WTC11 (cell line): ENCODE data around the gene RANGAP1. TPM values are rescaled to one million over a fixed set of nuclear protein-coding genes. Genes with fewer than 3 reads are reported as not detected.
"Not testable (repeated sequence)": the region's sequence is repeated elsewhere in the genome, so short reads cannot be mapped to it uniquely, and the experiment has no call there.

Experiments used
- ATAC-seq: fragments of 200-7000 bp; cut with Tn5 transposase; 2 replicates; pipeline ENCODE4 v1.10.0; 2021; ENCODE audit warnings: mild to moderate bottlenecking, moderate library complexity
- CTCF ChIA-PET: fragments of 300-600 bp; sonication (Branson Sonifier 250); formaldehyde crosslinking; loops from one replicate; lab custom pipeline; 2021; ENCODE audit warnings: antibody characterized with exemption; lab: Charles Lee
- POLR2A ChIA-PET: fragments of 350-600 bp; sonication (Branson Sonifier 250); formaldehyde crosslinking; loops from one replicate; lab custom pipeline; 2021; ENCODE audit warnings: antibody characterized with exemption; lab: Charles Lee
- DNase-seq: peaks from one replicate; pipeline ENCODE4 v3.0.0; 2021; ENCODE audit warnings: low spot score
- H3K27ac Mint-ChIP-seq: 2 replicates; pipeline ENCODE4 v1.8.0; 2021; ENCODE audit warnings: mixed read lengths
- H3K27me3 Mint-ChIP-seq: 2 replicates; pipeline ENCODE4 v1.8.0; 2021; ENCODE audit warnings: low read depth, mild to moderate bottlenecking, moderate library complexity, mixed read lengths
- H3K36me3 Mint-ChIP-seq: 2 replicates; pipeline ENCODE4 v1.8.0; 2021; ENCODE audit warnings: mixed read lengths
- H3K4me1 Mint-ChIP-seq: 2 replicates; pipeline ENCODE4 v1.8.0; 2022; ENCODE audit warnings: mixed read lengths
- H3K4me3 Mint-ChIP-seq: 2 replicates; pipeline ENCODE4 v1.8.0; 2021; ENCODE audit warnings: mild to moderate bottlenecking, moderate library complexity, mixed read lengths
- H3K9me3 Mint-ChIP-seq: 2 replicates; pipeline ENCODE4 v1.8.0; 2021; ENCODE audit warnings: mixed read lengths
- ATF3 ChIP-seq: sonication (generic); formaldehyde crosslinking; conservative IDR thresholded peaks from 2 replicates; pipeline ENCODE4 v1.8.1; 2022; ENCODE audit warnings: mild to moderate bottlenecking, missing genetic modification reagents
- CBFB ChIP-seq: sonication (generic); formaldehyde crosslinking; IDR thresholded peaks from 2 replicates; pipeline ENCODE4 v1.8.1; 2022; ENCODE audit warnings: mild to moderate bottlenecking, low read depth, missing genetic modification reagents
- E2F5 ChIP-seq: sonication (generic); formaldehyde crosslinking; IDR thresholded peaks from 2 replicates; pipeline ENCODE4 v1.8.1; 2022; ENCODE audit warnings: mild to moderate bottlenecking, moderate library complexity, missing genetic modification reagents
- FOXJ3 ChIP-seq: sonication (generic); formaldehyde crosslinking; IDR thresholded peaks from 2 replicates; pipeline ENCODE4 v1.9.0; 2021; ENCODE audit warnings: missing genetic modification reagents, mild to moderate bottlenecking, borderline replicate concordance
- FOXK1 ChIP-seq: sonication (generic); formaldehyde crosslinking; IDR thresholded peaks from 2 replicates; pipeline ENCODE4 v1.8.0; 2022; ENCODE audit warnings: mild to moderate bottlenecking, moderate library complexity, missing genetic modification reagents
- FOXP1 ChIP-seq: sonication (generic); formaldehyde crosslinking; IDR thresholded peaks from 2 replicates; pipeline ENCODE4 v1.8.0; 2022; ENCODE audit warnings: missing genetic modification reagents, mild to moderate bottlenecking, moderate library complexity, borderline replicate concordance
- PRRX2 ChIP-seq: fragments of 250-450 bp; sonication (Bioruptor Pico); IDR thresholded peaks from 2 replicates; pipeline ENCODE4 v1.8.0; 2021; ENCODE audit warnings: mild to moderate bottlenecking
- SMAD3 ChIP-seq: sonication (generic); formaldehyde crosslinking; IDR thresholded peaks from 2 replicates; pipeline ENCODE4 v1.8.0; 2022; ENCODE audit warnings: missing genetic modification reagents, mild to moderate bottlenecking, borderline replicate concordance
- SP1 ChIP-seq: sonication (generic); formaldehyde crosslinking; conservative IDR thresholded peaks from 2 replicates; pipeline ENCODE4 v1.8.1; 2022; ENCODE audit warnings: missing genetic modification reagents
- STAT6 ChIP-seq: sonication (generic); formaldehyde crosslinking; conservative IDR thresholded peaks from 2 replicates; pipeline ENCODE4 v1.8.1; 2023; ENCODE audit warnings: mild to moderate bottlenecking, low read depth, missing genetic modification reagents, moderate library complexity
- TCF7 ChIP-seq: sonication (generic); formaldehyde crosslinking; IDR thresholded peaks from 2 replicates; pipeline ENCODE4 v1.8.0; 2022; ENCODE audit warnings: mild to moderate bottlenecking, low read depth, missing genetic modification reagents, moderate library complexity
- TP53 ChIP-seq: sonication (generic); formaldehyde crosslinking; IDR thresholded peaks from 2 replicates; pipeline ENCODE4 v1.8.1; 2023; ENCODE audit warnings: mild to moderate bottlenecking, missing genetic modification reagents
- ZMAT4 ChIP-seq: fragments of 250-450 bp; sonication (Bioruptor Pico); IDR thresholded peaks from 2 replicates; pipeline ENCODE4 v1.9.0; 2021; ENCODE audit warnings: mild to moderate bottlenecking
- ZNF121 ChIP-seq: sonication (generic); formaldehyde crosslinking; IDR thresholded peaks from 2 replicates; pipeline ENCODE4 v1.8.0; 2023; ENCODE audit warnings: missing genetic modification reagents
- ZNF317 ChIP-seq: sonication (generic); formaldehyde crosslinking; IDR thresholded peaks from 2 replicates; pipeline ENCODE4 v1.8.1; 2023; ENCODE audit warnings: low read depth, mild to moderate bottlenecking, moderate library complexity, missing genetic modification reagents, borderline replicate concordance
- ZNF416 ChIP-seq: fragments of 250-450 bp; sonication (Bioruptor Pico); IDR thresholded peaks from 2 replicates; pipeline ENCODE4 v1.9.0; 2021; ENCODE audit warnings: mild to moderate bottlenecking, inconsistent platforms
- ZNF532 ChIP-seq: fragments of 250-450 bp; sonication (Bioruptor Pico); IDR thresholded peaks from 2 replicates; pipeline ENCODE4 v1.9.0; 2021; ENCODE audit warnings: mild to moderate bottlenecking, borderline replicate concordance
- ZNF671 ChIP-seq: fragments of 250-450 bp; sonication (Bioruptor Pico); IDR thresholded peaks from 2 replicates; pipeline ENCODE4 v1.8.0; 2021; ENCODE audit warnings: mild to moderate bottlenecking
- total RNA-seq: library from RNA; stranded (reverse); gene quantifications from 3 replicates; pipeline ENCODE4 v1.2.3, GENCODE V29; 2021
- TF ChIP-seq, protein P1 (sequence below): sonication (generic); formaldehyde crosslinking; IDR thresholded peaks from 2 replicates; pipeline ENCODE4 v1.8.0; 2022; ENCODE audit warnings: mild to moderate bottlenecking, missing genetic modification reagents

RANGAP1 gene
- total RNA-seq, 1 experiment from 2014 or later = 160 TPM

DNA sequence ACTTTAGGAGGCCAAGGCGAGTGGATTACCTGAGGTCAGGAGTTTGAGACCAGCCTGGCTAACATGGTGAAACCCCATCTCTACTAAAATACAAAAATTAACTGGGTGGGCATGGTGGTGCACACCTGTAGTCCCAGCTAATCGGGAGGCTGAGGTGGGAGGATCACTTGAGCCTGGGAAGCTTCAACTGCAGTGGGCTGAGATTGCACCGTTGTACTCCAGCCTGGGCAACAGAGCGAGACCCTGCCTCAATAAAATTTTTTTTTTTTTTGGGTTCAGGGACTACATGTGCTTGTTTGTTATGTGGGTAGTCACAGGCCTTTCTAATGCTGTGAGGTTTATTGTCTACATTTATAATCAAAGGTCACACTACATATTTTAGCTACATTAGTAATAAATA lies 26.2 kb downstream of the RANGAP1 start:
- POLR2A ChIA-PET = interaction anchor here (0.7 kb wide), 1 partner anchor 13 kb away, joined by 3 read pairs; no protein-coding TSS in a partner anchor
- H3K27me3 Mint-ChIP-seq, DNase-seq, H3K9me3 Mint-ChIP-seq, H3K27ac Mint-ChIP-seq, H3K4me3 Mint-ChIP-seq, ATAC-seq, CTCF ChIA-PET: not testable (repeated sequence)
- peaks cover 89% of the 10 kb centered on the region for H3K36me3 Mint-ChIP-seq
- peaks cover 12% of the 10 kb centered on the region for H3K4me1 Mint-ChIP-seq
- TF ChIP-seq ZNF121 (CRISPR knock-in tag) = peak; percentile 69; the same call in 1 of the 2 replicates

DNA sequence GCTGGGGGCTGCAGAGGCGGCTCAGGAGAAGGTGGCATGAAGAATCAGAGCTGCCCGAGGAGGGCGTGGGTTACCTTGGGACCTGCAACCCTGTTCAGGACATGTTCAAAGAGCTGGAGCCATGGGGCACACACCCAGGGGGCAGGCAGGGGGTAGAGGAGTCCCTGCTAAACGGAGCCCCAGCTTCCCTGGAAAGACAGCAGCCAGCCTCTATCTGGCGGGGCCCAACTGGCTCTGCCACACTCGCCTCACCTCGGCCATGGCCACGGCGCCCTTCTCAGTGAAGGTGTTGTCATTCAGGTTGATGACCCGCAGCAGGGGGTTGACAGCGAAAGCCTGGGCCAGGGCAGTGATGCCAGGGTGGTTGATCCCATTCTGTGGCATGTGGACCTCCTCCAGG lies 28.3 kb downstream of the RANGAP1 start:
- Mint-ChIP-seq H3K36me3 (peaks cover 84% of the 10 kb centered on the region), H3K4me1 (peaks cover 12% of the 10 kb centered on the region), H3K27ac (peak overlapping the region; percentile 80; the same call in 1 of the 2 replicates), H3K9me3 (no peaks in the 10 kb centered on the region), H3K4me3 (no peak overlapping the region), H3K27me3 (no peaks in the 10 kb centered on the region)
- ATAC-seq (no peak), DNase-seq (no peak)
- CTCF ChIA-PET = interaction anchor here (0.5 kb wide), 1 partner anchor 263 kb away, joined by 3 read pairs; no protein-coding TSS in a partner anchor
- no peak for TF ChIP-seq E2F5 (CRISPR knock-in tag)
- no peak for TF ChIP-seq TP53
- no peak for TF ChIP-seq TCF7 (CRISPR knock-in tag)
- no peak for TF ChIP-seq FOXK1
- no peak for TF ChIP-seq ZMAT4 (CRISPR knock-in tag)
- no peak for TF ChIP-seq CBFB (CRISPR knock-in tag)
- TF ChIP-seq SMAD3 (CRISPR knock-in tag) = no peak
- TF ChIP-seq ATF3 (CRISPR knock-in tag) = no peak
- POLR2A ChIA-PET = interaction anchor here (0.6 to 0.8 kb wide), 2 partner anchors 19 to 582 kb away, joined by 5 read pairs; no protein-coding TSS in a partner anchor

- POLR2A ChIA-PET = interaction anchor here (0.8 kb wide), 1 partner anchor 18 kb away, joined by 5 read pairs; no protein-coding TSS in a partner anchor
- DNase-seq (no peak), ATAC-seq (peak; percentile 53)
- H3K4me3 Mint-ChIP-seq = no peak overlapping the region
- CTCF ChIA-PET = interaction anchor here (0.9 kb wide), 1 partner anchor 11 kb away, joined by 3 read pairs; no protein-coding TSS in a partner anchor
- peak overlapping the region; percentile 80 for H3K27ac Mint-ChIP-seq
- H3K27me3 Mint-ChIP-seq = no peaks in the 10 kb centered on the region
- peaks cover 12% of the 10 kb centered on the region for H3K4me1 Mint-ChIP-seq
- peaks cover 79% of the 10 kb centered on the region for H3K36me3 Mint-ChIP-seq
- no peaks in the 10 kb centered on the region for H3K9me3 Mint-ChIP-seq
- TF ChIP-seq ZMAT4 (CRISPR knock-in tag) (no peak), PRRX2 (CRISPR knock-in tag) (no peak), STAT6 (CRISPR knock-in tag) (no peak), SMAD3 (CRISPR knock-in tag) (no peak), ZNF671 (CRISPR knock-in tag) (no peak), ZNF317 (CRISPR knock-in tag) (no peak), FOXJ3 (no peak), ZNF532 (no peak), FOXP1 (no peak), SP1 (CRISPR knock-in tag) (no peak), TP53 (no peak), ZNF121 (CRISPR knock-in tag) (no peak), ZNF416 (CRISPR knock-in tag) (no peak)
- TF ChIP-seq, protein P1, sequence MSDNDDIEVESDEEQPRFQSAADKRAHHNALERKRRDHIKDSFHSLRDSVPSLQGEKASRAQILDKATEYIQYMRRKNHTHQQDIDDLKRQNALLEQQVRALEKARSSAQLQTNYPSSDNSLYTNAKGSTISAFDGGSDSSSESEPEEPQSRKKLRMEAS (CRISPR knock-in tag) = no peak
Measured at GRCh38 chr22:41256254-41257253, 29.4 kb downstream of the RANGAP1 start.
